ENCODE measurements around the gene SPECC1. TPM values are rescaled to one million over a fixed set of nuclear protein-coding genes. Genes with fewer than 3 reads are reported as not detected.

SPECC1 gene
- total RNA-seq, 1 donor from 2014 or later, result 91.9 TPM

GRCh38 chr17:20184977-20185619 lies 175.9 kb downstream of the SPECC1 start:
- H3K27me3 Mint-ChIP-seq (ENCODE audit: low read depth), result no peaks in the 10 kb centered on the region
- peak overlapping the region; percentile 52 for H3K27ac Mint-ChIP-seq (ENCODE audit: unreplicated experiment)
- DNase-seq (ENCODE audit: low spot score), result no peak
- peaks cover 72% of the 10 kb centered on the region for H3K4me1 Mint-ChIP-seq (ENCODE audit: low read depth)
- TF ChIP-seq CTCF (IDR thresholded peaks at IDR 0.05), result no peak
- H3K4me3 Mint-ChIP-seq (ENCODE audit: unreplicated experiment), result no peak overlapping the region
- no peaks in the 10 kb centered on the region for H3K9me3 Mint-ChIP-seq (ENCODE audit: low read depth)
- H3K36me3 Mint-ChIP-seq (ENCODE audit: low read depth), result no peaks in the 10 kb centered on the region

- no peak for TF ChIP-seq CTCF (IDR thresholded peaks at IDR 0.05)
- H3K27ac Mint-ChIP-seq (ENCODE audit: unreplicated experiment), result peak overlapping the region; percentile 81
- peaks cover 79% of the 10 kb centered on the region for H3K4me1 Mint-ChIP-seq (ENCODE audit: low read depth)
- H3K36me3 Mint-ChIP-seq (ENCODE audit: low read depth), result no peaks in the 10 kb centered on the region
- no peak for DNase-seq (ENCODE audit: low spot score)
- no peak overlapping the region for H3K4me3 Mint-ChIP-seq (ENCODE audit: unreplicated experiment)
- H3K9me3 Mint-ChIP-seq (ENCODE audit: low read depth), result no peaks in the 10 kb centered on the region
- H3K27me3 Mint-ChIP-seq (ENCODE audit: low read depth), result no peaks in the 10 kb centered on the region
Measured at GRCh38 chr17:20187049-20187448, 177.9 kb downstream of the SPECC1 start.

GRCh38 chr17:20189302-20189701 lies 180.1 kb downstream of the SPECC1 start:
- Mint-ChIP-seq H3K27me3 (ENCODE audit: low read depth) (no peaks in the 10 kb centered on the region), H3K36me3 (ENCODE audit: low read depth) (no peaks in the 10 kb centered on the region), H3K27ac (ENCODE audit: unreplicated experiment) (peak overlapping the region; percentile 94), H3K4me3 (ENCODE audit: unreplicated experiment) (no peak overlapping the region), H3K9me3 (ENCODE audit: low read depth) (no peaks in the 10 kb centered on the region), H3K4me1 (ENCODE audit: low read depth) (peaks cover 81% of the 10 kb centered on the region)
- DNase-seq (ENCODE audit: low spot score), result no peak
- no peak for TF ChIP-seq CTCF (IDR thresholded peaks at IDR 0.05)

GRCh38 chr17:20189979-20190378 lies 180.8 kb downstream of the SPECC1 start:
- H3K36me3 Mint-ChIP-seq (ENCODE audit: low read depth), result no peaks in the 10 kb centered on the region
- no peaks in the 10 kb centered on the region for H3K27me3 Mint-ChIP-seq (ENCODE audit: low read depth)
- H3K4me1 Mint-ChIP-seq (ENCODE audit: low read depth), result peaks cover 74% of the 10 kb centered on the region
- H3K4me3 Mint-ChIP-seq (ENCODE audit: unreplicated experiment), result no peak overlapping the region
- DNase-seq (ENCODE audit: low spot score), result no peak
- H3K9me3 Mint-ChIP-seq (ENCODE audit: low read depth), result no peaks in the 10 kb centered on the region
- no peak for TF ChIP-seq CTCF (IDR thresholded peaks at IDR 0.05)
- H3K27ac Mint-ChIP-seq (ENCODE audit: unreplicated experiment), result peak overlapping the region; percentile 94

GRCh38 chr17:20190605-20191004 lies 181.4 kb downstream of the SPECC1 start:
- DNase-seq (ENCODE audit: low spot score), result no peak
- Mint-ChIP-seq H3K36me3 (ENCODE audit: low read depth) (no peaks in the 10 kb centered on the region), H3K4me3 (ENCODE audit: unreplicated experiment) (no peak overlapping the region), H3K9me3 (ENCODE audit: low read depth) (no peaks in the 10 kb centered on the region), H3K27me3 (ENCODE audit: low read depth) (no peaks in the 10 kb centered on the region), H3K4me1 (ENCODE audit: low read depth) (peaks cover 68% of the 10 kb centered on the region), H3K27ac (ENCODE audit: unreplicated experiment) (peak overlapping the region; percentile 94)
- no peak for TF ChIP-seq CTCF (IDR thresholded peaks at IDR 0.05)
